Panc1 (cell line): ENCODE data around the gene NPAS2.

ENCODE experiments used
- POLR2AphosphoS5 ChIP-seq: IDR thresholded peaks from 2 replicates; pipeline ENCODE4 v1.6.1; 2012; ENCODE audit warnings: mild to moderate bottlenecking, low read depth, low read length, moderate library complexity
- SIN3A ChIP-seq: IDR thresholded peaks from 2 replicates; pipeline ENCODE4 v1.6.1; 2012; ENCODE audit warnings: low read depth, mild to moderate bottlenecking, low read length, moderate library complexity, borderline replicate concordance; ENCODE audit not compliant: insufficient read depth
- TCF7L2 ChIP-seq: IDR thresholded peaks from 2 replicates; pipeline ENCODE4 v1.6.1; 2011; ENCODE audit warnings: mild to moderate bottlenecking, low read depth, low read length, inconsistent platforms
- TF ChIP-seq, protein P1 (sequence below): fragments of 450-650 bp; IDR thresholded peaks from 2 replicates; pipeline ENCODE4 v1.5.1; 2017; ENCODE audit warnings: mild to moderate bottlenecking
- TF ChIP-seq, protein P2 (sequence below), 2 experiments: IDR thresholded peaks; 2 replicates each; pipeline ENCODE4 v1.6.1; 2011 to 2012; ENCODE audit warnings: low read depth in 2 of 2, control low read depth in 1 of 2, low read length in 1 of 2, mild to moderate bottlenecking in 1 of 2, moderate library complexity in 1 of 2; ENCODE audit not compliant: insufficient read depth in 1 of 2

DNA sequence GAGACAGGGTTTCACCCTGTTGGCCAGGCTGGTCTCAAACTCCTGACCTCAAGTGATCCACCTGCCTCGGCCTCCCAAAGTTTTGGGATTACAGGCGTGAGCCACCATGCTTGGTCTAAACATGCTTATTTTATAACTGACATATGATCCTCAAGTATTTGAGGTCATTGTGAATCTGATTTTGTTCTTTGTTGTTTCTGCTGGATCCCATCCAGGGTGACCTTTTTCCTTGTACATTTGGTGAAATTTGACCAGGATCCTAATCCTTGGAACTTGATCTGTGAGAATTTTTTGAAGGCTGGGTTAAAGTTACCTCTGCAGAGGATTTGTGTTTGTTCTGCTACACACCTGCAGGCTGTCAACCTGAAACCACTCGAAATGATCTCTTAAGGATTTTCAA, 49.2 kb downstream of the NPAS2 start:
- TF ChIP-seq, protein P1, sequence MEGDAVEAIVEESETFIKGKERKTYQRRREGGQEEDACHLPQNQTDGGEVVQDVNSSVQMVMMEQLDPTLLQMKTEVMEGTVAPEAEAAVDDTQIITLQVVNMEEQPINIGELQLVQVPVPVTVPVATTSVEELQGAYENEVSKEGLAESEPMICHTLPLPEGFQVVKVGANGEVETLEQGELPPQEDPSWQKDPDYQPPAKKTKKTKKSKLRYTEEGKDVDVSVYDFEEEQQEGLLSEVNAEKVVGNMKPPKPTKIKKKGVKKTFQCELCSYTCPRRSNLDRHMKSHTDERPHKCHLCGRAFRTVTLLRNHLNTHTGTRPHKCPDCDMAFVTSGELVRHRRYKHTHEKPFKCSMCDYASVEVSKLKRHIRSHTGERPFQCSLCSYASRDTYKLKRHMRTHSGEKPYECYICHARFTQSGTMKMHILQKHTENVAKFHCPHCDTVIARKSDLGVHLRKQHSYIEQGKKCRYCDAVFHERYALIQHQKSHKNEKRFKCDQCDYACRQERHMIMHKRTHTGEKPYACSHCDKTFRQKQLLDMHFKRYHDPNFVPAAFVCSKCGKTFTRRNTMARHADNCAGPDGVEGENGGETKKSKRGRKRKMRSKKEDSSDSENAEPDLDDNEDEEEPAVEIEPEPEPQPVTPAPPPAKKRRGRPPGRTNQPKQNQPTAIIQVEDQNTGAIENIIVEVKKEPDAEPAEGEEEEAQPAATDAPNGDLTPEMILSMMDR, result no peak
- TF ChIP-seq POLR2AphosphoS5, result no peak
- TF ChIP-seq TCF7L2, result no peak
- TF ChIP-seq SIN3A, result no peak
- TF ChIP-seq, protein P2, sequence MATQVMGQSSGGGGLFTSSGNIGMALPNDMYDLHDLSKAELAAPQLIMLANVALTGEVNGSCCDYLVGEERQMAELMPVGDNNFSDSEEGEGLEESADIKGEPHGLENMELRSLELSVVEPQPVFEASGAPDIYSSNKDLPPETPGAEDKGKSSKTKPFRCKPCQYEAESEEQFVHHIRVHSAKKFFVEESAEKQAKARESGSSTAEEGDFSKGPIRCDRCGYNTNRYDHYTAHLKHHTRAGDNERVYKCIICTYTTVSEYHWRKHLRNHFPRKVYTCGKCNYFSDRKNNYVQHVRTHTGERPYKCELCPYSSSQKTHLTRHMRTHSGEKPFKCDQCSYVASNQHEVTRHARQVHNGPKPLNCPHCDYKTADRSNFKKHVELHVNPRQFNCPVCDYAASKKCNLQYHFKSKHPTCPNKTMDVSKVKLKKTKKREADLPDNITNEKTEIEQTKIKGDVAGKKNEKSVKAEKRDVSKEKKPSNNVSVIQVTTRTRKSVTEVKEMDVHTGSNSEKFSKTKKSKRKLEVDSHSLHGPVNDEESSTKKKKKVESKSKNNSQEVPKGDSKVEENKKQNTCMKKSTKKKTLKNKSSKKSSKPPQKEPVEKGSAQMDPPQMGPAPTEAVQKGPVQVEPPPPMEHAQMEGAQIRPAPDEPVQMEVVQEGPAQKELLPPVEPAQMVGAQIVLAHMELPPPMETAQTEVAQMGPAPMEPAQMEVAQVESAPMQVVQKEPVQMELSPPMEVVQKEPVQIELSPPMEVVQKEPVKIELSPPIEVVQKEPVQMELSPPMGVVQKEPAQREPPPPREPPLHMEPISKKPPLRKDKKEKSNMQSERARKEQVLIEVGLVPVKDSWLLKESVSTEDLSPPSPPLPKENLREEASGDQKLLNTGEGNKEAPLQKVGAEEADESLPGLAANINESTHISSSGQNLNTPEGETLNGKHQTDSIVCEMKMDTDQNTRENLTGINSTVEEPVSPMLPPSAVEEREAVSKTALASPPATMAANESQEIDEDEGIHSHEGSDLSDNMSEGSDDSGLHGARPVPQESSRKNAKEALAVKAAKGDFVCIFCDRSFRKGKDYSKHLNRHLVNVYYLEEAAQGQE (IDR thresholded peaks at IDR 0.05; ENCODE audit: insufficient read depth in 1 of 2, low read depth in 2 of 2, low read length in 1 of 2), result no peak
